ENCODE measurements around the gene LRRC72.
"Not testable (repeated sequence)": the region's sequence is repeated elsewhere in the genome, so short reads cannot be mapped to it uniquely, and the experiment has no call there.

The LRRC72 gene

DNA sequence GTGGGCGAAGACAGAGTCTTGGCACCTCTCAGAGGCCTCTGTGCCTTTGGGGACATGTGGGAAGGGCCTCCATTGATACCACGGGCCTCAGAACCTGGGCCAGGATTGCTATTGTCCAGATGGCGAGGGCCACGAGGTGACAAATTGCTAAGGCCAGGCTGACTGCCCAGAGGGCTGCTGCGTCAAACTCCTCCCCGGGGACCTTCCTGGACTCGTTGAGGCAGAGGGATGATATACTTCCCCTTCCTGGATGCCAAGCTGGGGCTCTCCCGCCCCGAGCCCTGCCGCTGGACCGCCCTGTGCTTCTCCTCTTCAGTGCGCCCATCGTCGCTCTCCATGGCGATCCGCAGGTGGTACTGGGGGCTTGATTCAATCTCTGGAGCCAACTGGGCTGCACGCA is 58.9 kb downstream of the LRRC72 start:
- no peak for DNase-seq

DNA sequence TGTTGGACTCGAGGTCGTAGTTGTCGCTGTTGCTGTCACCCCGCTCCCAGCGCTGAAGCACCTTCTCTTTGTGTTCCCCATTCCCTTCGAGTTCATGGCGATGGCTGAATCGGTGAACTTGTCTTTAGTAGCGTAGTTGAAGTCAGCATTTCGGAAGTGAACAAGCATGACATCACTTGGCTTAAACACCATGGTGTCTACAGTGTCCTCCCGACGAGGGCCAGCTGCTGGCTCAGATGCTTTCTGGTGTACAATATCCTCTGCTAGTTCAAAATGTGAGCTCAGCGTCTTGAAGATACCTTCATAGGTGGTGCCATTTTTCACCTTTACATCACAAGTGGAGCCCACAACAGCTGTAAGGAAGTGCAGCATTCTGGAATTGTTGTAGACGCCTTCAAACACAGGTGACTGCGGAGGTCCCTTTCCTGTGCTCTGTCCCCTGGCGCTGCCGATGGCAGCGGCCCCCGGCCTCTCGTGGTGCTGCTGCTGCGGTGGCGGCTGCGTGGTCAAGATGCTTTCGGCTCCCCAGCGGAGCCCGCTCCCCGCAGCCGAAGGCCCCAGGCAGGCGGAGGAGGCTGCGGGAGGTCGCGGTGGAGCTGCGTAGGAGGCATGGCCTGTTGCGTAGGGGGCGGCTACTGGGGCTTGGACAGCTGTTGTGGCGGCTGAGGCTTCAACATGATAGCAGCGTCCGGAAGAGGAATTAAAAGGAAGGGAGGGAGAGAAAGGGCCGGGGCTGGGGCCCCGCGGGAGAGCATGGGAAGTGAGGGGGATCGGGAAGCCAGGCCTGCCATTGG is 59.7 kb downstream of the LRRC72 start:
- no peak for DNase-seq

GRCh38 chr7:16587129-16587528 is 60.5 kb downstream of the LRRC72 start:
- DNase-seq = no peak

- no peak for DNase-seq
Measured at GRCh38 chr7:16587790-16588189, 61.2 kb downstream of the LRRC72 start.

DNA sequence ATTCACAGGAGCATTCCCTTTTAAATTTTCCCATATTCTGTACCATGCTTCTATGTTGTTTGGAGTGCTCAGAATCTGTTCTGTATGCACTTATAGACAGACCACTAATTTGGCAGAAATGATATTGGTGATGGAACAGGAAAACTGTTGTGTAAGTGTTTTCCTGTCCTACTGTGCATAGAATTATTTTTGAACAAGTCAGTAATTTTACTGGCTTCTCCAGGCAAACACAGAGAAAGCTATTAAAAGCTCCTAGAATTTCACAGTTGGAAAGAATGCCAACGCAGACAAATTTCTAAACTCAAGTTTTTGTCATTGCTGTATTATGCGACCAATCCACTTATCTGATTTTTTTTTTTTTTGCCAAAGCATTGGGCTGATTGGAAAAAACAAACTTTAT is 63.3 kb downstream of the LRRC72 start:
- DNase-seq = no peak

- no peak for DNase-seq
Measured at GRCh38 chr7:16590424-16590823, 63.8 kb downstream of the LRRC72 start.

DNA sequence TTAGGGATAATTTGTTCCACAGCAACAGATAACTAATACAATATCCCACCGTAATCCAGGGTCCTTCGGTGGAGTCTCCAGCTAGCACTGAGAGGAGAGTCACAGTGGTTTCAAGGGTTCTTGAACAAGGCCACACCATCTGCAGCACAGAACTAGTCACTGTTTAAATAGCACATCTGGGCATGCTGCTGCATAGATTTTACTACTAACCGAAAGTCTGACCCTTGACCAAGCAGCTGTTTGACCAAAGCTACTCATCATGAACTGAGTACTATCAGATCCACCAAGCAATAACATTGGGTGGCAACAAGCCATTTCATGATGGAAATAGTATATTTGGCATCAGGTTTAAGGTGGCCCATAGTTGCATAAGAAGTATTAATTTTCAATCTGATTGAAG is 65.8 kb downstream of the LRRC72 start:
- no peak for DNase-seq

DNA sequence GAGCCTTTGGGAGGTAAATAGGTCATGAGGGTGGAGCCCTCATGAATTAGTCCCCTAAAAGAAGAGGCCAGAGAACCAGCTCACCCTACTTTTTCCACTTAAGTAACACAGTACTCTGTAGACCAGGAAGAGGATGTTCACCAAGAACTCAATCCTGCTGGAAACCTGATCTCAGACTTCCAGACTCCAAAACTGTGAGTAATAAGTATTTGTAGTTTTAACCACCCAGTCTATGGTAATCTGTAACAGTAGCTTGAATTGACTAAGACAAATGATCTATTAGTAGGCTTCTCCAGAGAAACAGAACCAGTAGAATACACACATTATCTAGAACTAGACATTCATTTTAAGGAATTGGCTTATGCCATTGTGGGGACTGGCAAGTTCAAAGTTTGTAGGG is 67.4 kb downstream of the LRRC72 start:
- no peak for DNase-seq

- no peak for DNase-seq
Measured at GRCh38 chr7:16594676-16595075, 68.1 kb downstream of the LRRC72 start.

DNA sequence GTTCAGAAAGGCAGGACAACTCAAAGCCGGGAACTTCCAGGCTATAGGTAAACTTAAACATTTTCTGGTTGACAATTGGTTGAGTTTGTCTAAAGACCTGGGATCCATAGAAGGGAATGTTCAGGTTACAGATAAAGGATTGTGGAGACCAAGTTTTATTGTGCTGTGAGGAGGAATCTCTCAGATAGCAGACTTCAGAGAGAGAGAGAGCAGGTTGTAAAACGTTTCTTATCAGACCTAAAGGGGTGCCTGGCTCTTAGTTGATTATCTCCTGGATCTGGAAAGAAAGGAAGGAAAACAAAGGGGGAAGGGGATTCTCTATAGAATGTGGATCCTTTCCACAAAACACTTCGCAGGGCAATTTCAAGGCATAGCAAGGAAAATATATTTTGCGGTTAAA is 69.0 kb downstream of the LRRC72 start:
- not testable (repeated sequence) for DNase-seq

- DNase-seq = no peak
Measured at GRCh38 chr7:16598015-16598414, 71.4 kb downstream of the LRRC72 start.

GRCh38 chr7:16599860-16600259 is 73.2 kb downstream of the LRRC72 start:
- no peak for DNase-seq

DNA sequence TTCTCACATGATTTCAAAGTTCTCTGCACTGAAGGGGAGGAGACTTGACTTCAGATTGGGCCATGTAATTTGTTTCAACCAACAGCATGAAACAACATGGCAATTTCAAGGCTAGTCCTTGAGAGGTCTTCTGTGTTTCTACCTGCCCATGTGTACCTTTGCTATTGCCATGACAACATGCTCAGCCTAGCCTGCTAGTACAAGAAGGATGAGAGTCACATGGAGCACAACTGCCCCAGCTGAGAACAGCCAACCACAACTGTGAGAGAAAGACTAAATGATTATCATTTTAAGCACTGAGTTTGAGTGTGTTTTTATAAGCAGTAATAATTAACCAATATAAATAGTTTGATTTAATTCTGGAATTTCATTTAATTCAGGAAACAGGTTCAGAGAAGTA is 77.0 kb downstream of the LRRC72 start:
- no peak for DNase-seq

GRCh38 chr7:16604054-16604453 is 77.4 kb downstream of the LRRC72 start:
- DNase-seq = no peak

GRCh38 chr7:16606704-16607103 is 80.1 kb downstream of the LRRC72 start:
- no peak for DNase-seq

DNA sequence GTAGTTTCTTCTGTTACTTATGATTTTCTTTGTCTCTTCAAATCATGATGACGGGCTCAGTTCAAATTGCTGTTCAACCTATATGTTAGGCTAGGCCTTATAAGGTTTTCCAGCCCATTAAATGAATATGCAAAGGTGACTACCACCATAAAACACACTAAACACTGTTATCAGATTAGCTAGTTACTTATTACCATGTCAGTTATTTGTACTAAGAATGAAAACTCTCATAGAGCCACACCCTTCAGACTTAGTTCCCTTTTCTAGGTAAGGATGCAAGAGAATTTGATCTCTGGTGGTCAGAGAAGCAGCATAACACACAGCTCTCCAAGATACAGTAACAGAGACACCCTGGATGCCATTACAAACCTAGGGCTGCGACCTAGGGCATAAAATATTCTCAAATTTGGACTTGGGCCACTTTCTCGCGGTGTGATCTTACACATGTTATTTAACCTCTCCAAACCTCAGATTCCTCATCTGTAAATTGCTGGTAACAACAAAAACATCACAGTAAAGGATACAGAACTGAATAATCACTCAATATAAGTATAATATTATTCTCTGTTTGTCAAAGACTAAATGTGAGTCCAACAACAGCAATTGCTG is 83.3 kb downstream of the LRRC72 start:
- no peak for DNase-seq

- DNase-seq = no peak
Measured at GRCh38 chr7:16611711-16612110, 85.1 kb downstream of the LRRC72 start.

GRCh38 chr7:16615228-16615627 is 88.6 kb downstream of the LRRC72 start:
- no peak for DNase-seq

- no peak for DNase-seq
Measured at GRCh38 chr7:16616122-16616521, 89.5 kb downstream of the LRRC72 start.

GRCh38 chr7:16616542-16616941 is 89.9 kb downstream of the LRRC72 start:
- no peak for DNase-seq

GRCh38 chr7:16619979-16620408 is 93.4 kb downstream of the LRRC72 start:
- DNase-seq = no peak

DNA sequence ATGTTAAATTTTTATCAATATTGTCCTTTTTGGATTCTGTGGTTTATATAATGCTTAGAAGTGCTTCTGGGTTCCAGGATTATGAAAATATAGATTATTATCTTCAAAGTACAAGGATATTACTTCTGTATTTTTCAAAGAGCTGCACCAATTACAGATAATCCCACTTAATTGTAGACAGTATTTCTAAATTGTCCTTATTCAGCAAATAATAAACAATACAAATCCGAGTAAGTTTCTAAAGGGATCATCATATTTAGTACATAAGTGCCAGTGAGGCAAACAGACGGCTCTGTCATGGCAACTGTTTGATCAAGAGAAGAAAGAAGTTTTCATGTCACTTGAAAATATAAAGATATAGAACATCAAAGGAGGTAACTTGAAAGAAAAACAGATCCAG is 99.8 kb downstream of the LRRC72 start:
- no peak for DNase-seq

- DNase-seq = no peak
Measured at GRCh38 chr7:16627236-16627635, 100.6 kb downstream of the LRRC72 start.

GRCh38 chr7:16630654-16631053 is 104.0 kb downstream of the LRRC72 start:
- DNase-seq = no peak

All from activated CD4-positive, CD25-positive, alpha-beta regulatory T cell treated with anti-CD3 and anti-CD28 coated beads, Interleukin-2, amount 50 U/mL, for 72 hours (primary cell).